Erythroblast (primary cell): ENCODE measurements around the gene GALNT16.

Source experiments
- DNase-seq, 2 experiments: peaks; one replicate each; lab custom pipeline; 2025; lab: John Stamatoyannopoulos, UW
- GATA1 ChIP-seq: IDR thresholded peaks from 2 replicates; pipeline ENCODE4 v1.6.1; 2011; ENCODE audit warnings: low read depth, mild to moderate bottlenecking, control low read depth, low read length, moderate library complexity
- POLR2A ChIP-seq: IDR thresholded peaks from 2 replicates; pipeline ENCODE4 v1.6.1; 2011; ENCODE audit warnings: mild to moderate bottlenecking, low read length

GALNT16 gene

GRCh38 chr14:69401841-69402240 lies 141.9 kb downstream of the GALNT16 start:
- TF ChIP-seq POLR2A (no peak), GATA1 (no peak)
- DNase-seq, result no peak

GRCh38 chr14:69404478-69404877 lies 144.5 kb downstream of the GALNT16 start:
- no peak for TF ChIP-seq POLR2A
- no peak for TF ChIP-seq GATA1
- no peak for DNase-seq

GRCh38 chr14:69404883-69405282 lies 144.9 kb downstream of the GALNT16 start:
- DNase-seq, result no peak
- TF ChIP-seq GATA1 (no peak), POLR2A (no peak)

GRCh38 chr14:69405762-69406161 lies 145.8 kb downstream of the GALNT16 start:
- DNase-seq, result no peak
- TF ChIP-seq GATA1, result no peak
- no peak for TF ChIP-seq POLR2A
